Activated B cell treated with CpG ODN at 0.5 μM for 24 hours (primary cell): Measurements from ENCODE around the gene ZNF646. TPM values are rescaled to one million over a fixed set of nuclear protein-coding genes. Genes with fewer than 3 reads are reported as not detected.

Source experiments
- ATAC-seq: fragments of 200-7000 bp; cut with Tn5 transposase; one replicate; pipeline ENCODE4 v1.10.0; 2021; ENCODE audit warnings: low read depth, mild to moderate bottlenecking, moderate library complexity
- CTCF ChIA-PET: fragments of 350-600 bp; sonication (Branson Sonifier 250); formaldehyde crosslinking; loops from one replicate; lab custom pipeline; 2021; ENCODE audit warnings: antibody characterized with exemption; lab: Charles Lee
- POLR2A ChIA-PET: fragments of 350-600 bp; sonication (Branson Sonifier 250); formaldehyde crosslinking; loops from one replicate; lab custom pipeline; 2021; ENCODE audit warnings: antibody characterized with exemption; lab: Charles Lee
- DNase-seq: peaks from one replicate; pipeline ENCODE4 v3.0.0; 2022
- H3K27ac Mint-ChIP-seq: one replicate; pipeline ENCODE4 v1.8.0; 2020; ENCODE audit warnings: mixed read lengths
- H3K27me3 Mint-ChIP-seq: one replicate; pipeline ENCODE4 v1.8.0; 2021; ENCODE audit warnings: mixed read lengths
- H3K36me3 Mint-ChIP-seq: one replicate; pipeline ENCODE4 v1.8.0; 2021; ENCODE audit warnings: low read depth, mixed read lengths
- H3K4me1 Mint-ChIP-seq: one replicate; pipeline ENCODE4 v1.8.0; 2021; ENCODE audit warnings: mixed read lengths
- H3K4me3 Mint-ChIP-seq: one replicate; pipeline ENCODE4 v1.8.0; 2020; ENCODE audit warnings: mild to moderate bottlenecking, mixed read lengths
- H3K9me3 Mint-ChIP-seq: one replicate; pipeline ENCODE4 v1.8.0; 2020; ENCODE audit warnings: mixed read lengths
- CTCF ChIP-seq: fragments of 200-600 bp; IDR thresholded peaks from one replicate; pipeline ENCODE4 v1.8.0; 2022; ENCODE audit warnings: antibody characterized with exemption, mild to moderate bottlenecking
- intact Hi-C: fragments of 100-400 bp; cut with micrococcal nuclease; formaldehyde crosslinking; loops from one replicate; pipeline ENCODE4 v1.15.1; 2024
- total RNA-seq: library from RNA; stranded (reverse); gene quantifications from 2 replicates; pipeline ENCODE4 v1.2.3, GENCODE V29; 2022

The ZNF646 gene
- total RNA-seq, 1 donor from 2014 or later = 32.5 TPM

- Mint-ChIP-seq H3K36me3 (peaks cover 56% of the 10 kb centered on the region), H3K4me3 (no peak overlapping the region), H3K27me3 (no peaks in the 10 kb centered on the region), H3K27ac (no peak overlapping the region), H3K9me3 (no peaks in the 10 kb centered on the region), H3K4me1 (peaks cover 8% of the 10 kb centered on the region)
- ATAC-seq (no peak), DNase-seq (no peak)
- no peak for TF ChIP-seq CTCF
- CTCF ChIA-PET = no interaction called here
- intact Hi-C loops = no loop called here
- POLR2A ChIA-PET = no interaction called here
These were observed 8.9 kb downstream of the ZNF646 start for GRCh38 chr16:31083081-31083480.

- no peak for ATAC-seq
- Mint-ChIP-seq H3K4me1 (peaks cover 8% of the 10 kb centered on the region), H3K27me3 (no peaks in the 10 kb centered on the region), H3K27ac (no peak overlapping the region), H3K36me3 (peaks cover 51% of the 10 kb centered on the region), H3K4me3 (no peak overlapping the region), H3K9me3 (no peaks in the 10 kb centered on the region)
- ChIA-PET CTCF (no interaction called here), POLR2A (interaction anchor here (2.0 kb wide), 1 partner anchor 11 kb away, joined by 6 read pairs; the partner anchor contains the start of gene VKORC1)
- intact Hi-C loops = no loop called here
- TF ChIP-seq CTCF = no peak
- DNase-seq = no peak
These were observed 9.3 kb downstream of the ZNF646 start for GRCh38 chr16:31083556-31083955.

DNA sequence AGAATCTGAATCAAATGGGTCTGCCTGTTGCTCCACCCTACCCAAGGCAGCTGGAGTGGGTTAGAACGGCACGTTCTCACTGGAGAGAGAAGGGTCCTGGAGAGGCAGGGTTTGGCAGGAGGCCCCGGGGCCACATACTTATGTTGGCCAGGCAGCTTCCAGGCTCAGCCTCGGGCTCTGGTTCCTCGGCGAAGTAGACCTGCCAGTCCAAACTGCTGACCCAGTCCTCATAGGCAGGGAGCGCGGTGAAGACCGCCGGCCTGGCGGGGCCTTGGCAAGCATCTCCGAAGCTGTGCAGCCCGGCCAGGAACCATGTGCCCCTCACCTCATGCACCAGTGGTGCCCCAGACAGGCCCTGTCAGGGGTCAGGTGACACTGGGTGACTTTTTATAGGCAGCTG lies 9.8 kb downstream of the ZNF646 start:
- H3K4me1 Mint-ChIP-seq = peaks cover 8% of the 10 kb centered on the region
- H3K27me3 Mint-ChIP-seq = no peaks in the 10 kb centered on the region
- no peak overlapping the region for H3K27ac Mint-ChIP-seq
- H3K9me3 Mint-ChIP-seq = no peaks in the 10 kb centered on the region
- DNase-seq (no peak), ATAC-seq (no peak)
- TF ChIP-seq CTCF = no peak
- ChIA-PET CTCF (no interaction called here), POLR2A (interaction anchor here (0.7 to 2.0 kb wide), 2 partner anchors 10 to 24 kb away, joined by 3 to 6 read pairs; partner anchors contain the start of gene VKORC1)
- H3K4me3 Mint-ChIP-seq = no peak overlapping the region
- peaks cover 47% of the 10 kb centered on the region for H3K36me3 Mint-ChIP-seq
- intact Hi-C loops = no loop called here

DNA sequence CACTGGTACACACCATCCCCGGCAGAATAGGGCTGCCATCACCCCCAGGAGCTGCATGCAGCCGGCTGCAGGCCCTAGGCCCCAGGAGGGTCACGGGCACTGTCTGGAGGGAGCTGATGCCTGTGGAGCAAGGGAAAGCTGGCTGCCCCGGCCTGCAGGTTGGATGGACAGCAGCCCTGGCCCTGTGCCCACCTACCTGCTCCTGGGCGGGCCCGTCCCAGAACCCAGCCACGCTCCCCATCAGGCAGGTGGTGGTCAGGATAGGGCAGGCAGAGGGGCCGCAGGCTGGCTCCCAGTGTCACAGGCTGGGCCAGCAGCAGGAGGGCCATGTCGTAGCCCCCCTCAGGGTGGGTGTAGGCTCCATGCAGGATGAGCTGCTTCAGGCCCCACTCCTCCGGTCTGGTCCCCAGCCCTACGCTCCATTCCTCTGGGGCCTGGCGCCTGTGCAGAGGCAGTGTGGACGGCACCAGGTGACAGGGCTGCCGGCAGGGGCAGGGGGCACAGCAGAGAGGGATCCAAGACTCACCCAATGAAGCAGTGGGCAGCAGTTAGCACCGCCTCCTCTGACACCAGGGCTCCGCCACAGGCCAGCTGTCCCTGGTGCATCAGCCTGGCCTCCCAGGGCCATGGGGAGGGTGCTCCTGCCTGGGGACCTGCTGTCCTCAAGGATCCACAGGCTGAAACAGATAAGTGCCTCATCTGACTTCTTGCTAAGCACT lies 10.5 kb downstream of the ZNF646 start:
- Mint-ChIP-seq H3K4me3 (no peak overlapping the region), H3K9me3 (no peaks in the 10 kb centered on the region), H3K27me3 (no peaks in the 10 kb centered on the region), H3K27ac (no peak overlapping the region), H3K4me1 (peaks cover 8% of the 10 kb centered on the region), H3K36me3 (peaks cover 44% of the 10 kb centered on the region)
- ChIA-PET CTCF (no interaction called here), POLR2A (interaction anchor here (0.6 to 2.0 kb wide), 3 partner anchors 10 to 353 kb away, joined by 3 to 6 read pairs (median 4); partner anchors contain the start of gene VKORC1)
- intact Hi-C loops = no loop called here
- DNase-seq = no peak
- ATAC-seq = no peak
- TF ChIP-seq CTCF = no peak

GRCh38 chr16:31085411-31085810 lies 11.2 kb downstream of the ZNF646 start:
- peaks cover 41% of the 10 kb centered on the region for H3K36me3 Mint-ChIP-seq
- H3K4me1 Mint-ChIP-seq = peaks cover 8% of the 10 kb centered on the region
- no peak for TF ChIP-seq CTCF
- no peak overlapping the region for H3K4me3 Mint-ChIP-seq
- POLR2A ChIA-PET = interaction anchor here (0.9 to 2.0 kb wide), 2 partner anchors 9 to 12 kb away, joined by 6 read pairs; partner anchors contain the start of genes VKORC1, ZNF646 and ZNF668
- no peak for DNase-seq
- H3K27me3 Mint-ChIP-seq = no peaks in the 10 kb centered on the region
- ATAC-seq = no peak
- no peaks in the 10 kb centered on the region for H3K9me3 Mint-ChIP-seq
- no peak overlapping the region for H3K27ac Mint-ChIP-seq
- CTCF ChIA-PET = no interaction called here
- intact Hi-C loops = no loop called here
